ENCODE results near the gene SOX4.

SOX4 gene

GRCh38 chr6:21594416-21595281 is 1.1 kb downstream of the SOX4 start:
- DNase-seq (ENCODE audit: low spot score) = no peak

- no peak for DNase-seq (ENCODE audit: low spot score)
Observed at GRCh38 chr6:21595285-21596144, 2.0 kb downstream of the SOX4 start.

GRCh38 chr6:21596145-21596948 is 2.8 kb downstream of the SOX4 start:
- no peak for DNase-seq (ENCODE audit: low spot score)

GRCh38 chr6:21596949-21597682 is 3.6 kb downstream of the SOX4 start:
- DNase-seq (ENCODE audit: low spot score) = no peak

GRCh38 chr6:21597801-21598673 is 4.5 kb downstream of the SOX4 start:
- no peak for DNase-seq (ENCODE audit: low spot score)

GRCh38 chr6:21598674-21599023 is 5.1 kb downstream of the SOX4 start:
- DNase-seq (ENCODE audit: low spot score) = no peak

- DNase-seq (ENCODE audit: low spot score) = no peak
Observed at GRCh38 chr6:21599051-21599696, 5.6 kb downstream of the SOX4 start.

GRCh38 chr6:21601339-21601923 is 7.9 kb downstream of the SOX4 start:
- DNase-seq (ENCODE audit: low spot score) = no peak

GRCh38 chr6:21601932-21602390 is 8.4 kb downstream of the SOX4 start:
- no peak for DNase-seq (ENCODE audit: low spot score)

- no peak for DNase-seq (ENCODE audit: low spot score)
Observed at GRCh38 chr6:21603082-21603952, 9.8 kb downstream of the SOX4 start.

- DNase-seq (ENCODE audit: low spot score) = no peak
Observed at GRCh38 chr6:21604081-21604480, 10.5 kb downstream of the SOX4 start.

- DNase-seq (ENCODE audit: low spot score) = no peak
Observed at GRCh38 chr6:21605166-21605565, 11.6 kb downstream of the SOX4 start.

GRCh38 chr6:21608601-21609000 is 15.1 kb downstream of the SOX4 start:
- no peak for DNase-seq (ENCODE audit: low spot score)

- DNase-seq (ENCODE audit: low spot score) = no peak
Observed at GRCh38 chr6:21609881-21610329, 16.4 kb downstream of the SOX4 start.

GRCh38 chr6:21610341-21610740 is 16.8 kb downstream of the SOX4 start:
- DNase-seq (ENCODE audit: low spot score) = no peak

GRCh38 chr6:21611485-21611884 is 17.9 kb downstream of the SOX4 start:
- no peak for DNase-seq (ENCODE audit: low spot score)

- no peak for DNase-seq (ENCODE audit: low spot score)
Observed at GRCh38 chr6:21612067-21612745, 18.7 kb downstream of the SOX4 start.

- no peak for DNase-seq (ENCODE audit: low spot score)
Observed at GRCh38 chr6:21613809-21614208, 20.3 kb downstream of the SOX4 start.
